ENCODE results near the gene NKRF.
A peak's percentile ranks its signal among the peaks of the same experiment; 100 is the strongest.

Gene NKRF

GRCh38 chrX:119574394-119575266 lies 31.6 kb downstream of the NKRF start, which contains the start of gene UBE2A:
Gene UBE2A, plus strand, starts transcription at chrX:119574563. Its CDS starts 149 bp downstream, at chrX:119574712.
- H3K4me3 Mint-ChIP-seq = peak within 1 kb of the TSS; percentile 83
- H3K27ac Mint-ChIP-seq = peak within 1 kb of the TSS; percentile 82
- ATAC-seq = peak; percentile 98
- DNase-seq (ENCODE audit: low spot score in 2 of 2) = peak; percentile 73 to 89
- peaks cover 14% of the 10 kb centered on the region for H3K4me1 Mint-ChIP-seq
- no peaks in the 10 kb centered on the region for H3K9me3 Mint-ChIP-seq
- peaks cover 26% of the 10 kb centered on the region for H3K36me3 Mint-ChIP-seq

GRCh38 chrX:119573840-119574393 lies 32.3 kb downstream of the NKRF start:
- DNase-seq (ENCODE audit: low spot score in 2 of 2) = no peak
- H3K4me3 Mint-ChIP-seq = peak overlapping the region; percentile 83
- peak; percentile 1 for ATAC-seq
- H3K27ac Mint-ChIP-seq = peak overlapping the region; percentile 82
- peaks cover 14% of the 10 kb centered on the region for H3K4me1 Mint-ChIP-seq
- H3K9me3 Mint-ChIP-seq = no peaks in the 10 kb centered on the region
- H3K36me3 Mint-ChIP-seq = peaks cover 26% of the 10 kb centered on the region

- ATAC-seq (no peak), DNase-seq (ENCODE audit: low spot score in 2 of 2) (no peak)
- peak overlapping the region; percentile 83 for H3K4me3 Mint-ChIP-seq
- H3K4me1 Mint-ChIP-seq = peaks cover 14% of the 10 kb centered on the region
- peaks cover 21% of the 10 kb centered on the region for H3K36me3 Mint-ChIP-seq
- H3K27ac Mint-ChIP-seq = no peak overlapping the region
- no peaks in the 10 kb centered on the region for H3K9me3 Mint-ChIP-seq
These were observed 33.0 kb downstream of the NKRF start for GRCh38 chrX:119573222-119573621.

- no peak for ATAC-seq
- DNase-seq (ENCODE audit: low spot score in 2 of 2) = no peak
- no peaks in the 10 kb centered on the region for H3K9me3 Mint-ChIP-seq
- peaks cover 14% of the 10 kb centered on the region for H3K4me1 Mint-ChIP-seq
- no peak overlapping the region for H3K4me3 Mint-ChIP-seq
- no peak overlapping the region for H3K27ac Mint-ChIP-seq
- peaks cover 9% of the 10 kb centered on the region for H3K36me3 Mint-ChIP-seq
These were observed 35.8 kb downstream of the NKRF start for GRCh38 chrX:119570351-119570835.

DNA sequence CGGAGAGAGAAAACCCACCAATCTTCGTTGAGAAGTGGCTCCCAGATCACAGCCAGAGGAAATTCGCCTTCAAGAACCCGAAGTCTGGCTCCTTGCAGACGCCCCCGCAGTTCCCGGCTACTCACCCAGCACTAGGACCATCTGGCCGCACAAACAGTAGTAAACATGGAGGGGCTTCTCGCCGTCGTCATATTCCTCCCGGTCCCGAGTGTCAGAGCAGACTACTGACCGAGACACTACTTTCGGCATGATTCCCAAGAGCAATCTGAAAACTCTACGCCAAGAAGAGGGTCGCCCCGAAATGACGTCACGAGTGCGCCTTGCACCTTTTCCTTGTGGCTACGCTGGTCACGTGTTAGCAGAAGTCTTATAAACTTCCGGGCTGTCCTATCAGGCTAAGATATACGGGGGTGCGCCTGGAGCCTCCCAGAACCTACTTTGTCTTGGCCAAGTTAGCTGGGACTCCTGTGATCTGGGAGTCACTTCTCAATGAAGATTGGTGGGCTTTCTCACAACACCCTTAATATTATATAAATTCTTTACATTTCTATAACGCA lies 41.0 kb downstream of the NKRF start, which contains the start of gene STEEP1:
Gene STEEP1, minus strand, starts transcription at position 303 of the 557 bp plus-strand sequence. Its CDS starts 54 bp downstream, at position 249.
- Mint-ChIP-seq H3K9me3 (no peaks in the 10 kb centered on the region), H3K36me3 (peaks cover 31% of the 10 kb centered on the region), H3K4me3 (peak within 1 kb of the TSS; percentile 81), H3K4me1 (peaks cover 19% of the 10 kb centered on the region), H3K27ac (peak within 1 kb of the TSS; percentile 91)
- ATAC-seq (peak; percentile 99), DNase-seq (ENCODE audit: low spot score in 2 of 2) (peak; percentile 64 to 87)

DNA sequence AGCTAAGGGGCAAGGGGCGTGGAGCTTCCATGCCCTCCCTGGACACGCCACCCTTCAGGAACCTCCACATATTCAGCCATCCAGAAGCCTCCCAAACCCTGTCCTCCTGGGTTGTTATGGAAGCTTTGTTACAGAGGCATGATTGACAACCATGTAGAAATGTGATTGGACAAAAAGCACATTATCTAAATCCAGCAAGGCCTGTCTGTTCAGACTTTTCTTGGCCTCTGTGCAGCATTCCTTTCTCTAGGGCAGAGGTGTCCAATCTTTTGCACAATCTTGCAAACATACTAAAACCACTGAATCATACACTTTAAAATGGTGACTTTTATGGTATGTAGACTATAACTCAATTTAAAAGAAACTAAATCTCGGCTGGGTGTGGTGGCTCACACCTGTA lies 53.7 kb downstream of the NKRF start:
- Mint-ChIP-seq H3K9me3 (no peaks in the 10 kb centered on the region), H3K27ac (no peak overlapping the region), H3K4me1 (peaks cover 5% of the 10 kb centered on the region), H3K36me3 (peaks cover 18% of the 10 kb centered on the region), H3K4me3 (no peak overlapping the region)
- DNase-seq (ENCODE audit: low spot score in 2 of 2) = no peak
- no peak for ATAC-seq

GRCh38 chrX:119549327-119550016 lies 56.8 kb downstream of the NKRF start:
- DNase-seq (ENCODE audit: low spot score in 2 of 2) (no peak), ATAC-seq (no peak)
- no peak overlapping the region for H3K4me3 Mint-ChIP-seq
- H3K4me1 Mint-ChIP-seq = peaks cover 5% of the 10 kb centered on the region
- peak overlapping the region; percentile 52 for H3K27ac Mint-ChIP-seq
- no peaks in the 10 kb centered on the region for H3K9me3 Mint-ChIP-seq
- H3K36me3 Mint-ChIP-seq = no peaks in the 10 kb centered on the region

DNA sequence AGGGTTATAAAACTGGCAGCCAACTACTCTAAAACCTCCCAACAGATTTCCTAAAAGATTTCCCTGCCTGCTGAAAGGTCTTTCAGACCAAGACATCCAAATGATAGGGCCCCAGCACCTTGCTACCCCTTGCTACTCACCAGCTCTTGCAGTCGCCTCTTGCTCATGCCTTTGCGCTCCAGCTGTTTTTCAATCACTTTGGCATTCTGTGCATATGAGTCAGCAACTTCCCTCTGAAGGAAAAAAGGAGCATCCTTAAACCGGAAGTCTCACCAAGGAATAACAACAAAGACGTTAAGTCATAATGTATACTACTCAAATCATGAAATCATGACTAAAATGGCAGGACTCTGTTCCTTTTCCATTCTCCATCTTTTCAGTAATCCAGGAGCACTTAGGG lies 65.0 kb downstream of the NKRF start:
- Mint-ChIP-seq H3K27ac (no peak overlapping the region), H3K9me3 (no peaks in the 10 kb centered on the region), H3K4me1 (no peaks in the 10 kb centered on the region), H3K36me3 (peaks cover 55% of the 10 kb centered on the region), H3K4me3 (no peak overlapping the region)
- ATAC-seq (no peak), DNase-seq (ENCODE audit: low spot score in 2 of 2) (no peak)

- Mint-ChIP-seq H3K4me1 (no peaks in the 10 kb centered on the region), H3K36me3 (peaks cover 55% of the 10 kb centered on the region), H3K27ac (no peak overlapping the region), H3K4me3 (no peak overlapping the region), H3K9me3 (no peaks in the 10 kb centered on the region)
- ATAC-seq (no peak), DNase-seq (ENCODE audit: low spot score in 2 of 2) (no peak)
These were observed 66.4 kb downstream of the NKRF start for GRCh38 chrX:119539872-119540271.

All from stimulated activated effector memory CD8-positive, alpha-beta T cell treated with anti-CD3 and anti-CD28 coated beads, Interleukin-12 subunit alpha, Interleukin-12 subunit beta, amount 100 ng/mL, for 72 hours (primary cell).